ENCODE data around the gene PPARA.

DNA sequence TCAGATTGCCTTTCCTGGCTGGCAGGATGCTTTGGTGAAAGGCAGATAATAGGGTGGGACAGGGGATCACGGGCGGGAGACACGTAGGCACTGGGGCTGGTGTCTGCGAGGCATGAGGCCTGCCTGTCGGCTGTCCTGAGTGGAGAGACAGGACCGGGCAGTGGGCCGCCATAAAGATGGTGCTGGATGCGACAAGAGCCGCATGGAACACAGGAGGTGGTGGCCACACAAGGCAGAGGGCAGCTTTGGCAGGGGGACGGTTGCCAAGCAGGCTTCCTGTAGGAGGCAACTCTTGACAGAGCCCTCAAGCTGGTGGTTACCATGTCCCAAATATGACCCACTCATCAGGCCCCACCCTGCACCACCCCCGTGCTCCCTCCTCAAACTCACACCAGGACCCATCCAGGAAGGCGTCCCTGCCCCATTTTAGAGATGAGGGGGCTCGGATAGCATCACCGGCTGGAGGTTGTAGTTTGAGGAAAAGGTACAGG is 4.9 kb upstream of the PPARA start:
- TF ChIP-seq EZH2 (IDR thresholded peaks at IDR 0.05; ENCODE audit: insufficient read depth, poor library complexity, severe bottlenecking): no peak
- TF ChIP-seq EZH2phosphoT487 (IDR thresholded peaks at IDR 0.05; ENCODE audit: insufficient read depth, low read depth): no peak

All from GM23248 (cell line).